ENCODE data around the gene MYO1E. TPM values are rescaled to one million over a fixed set of nuclear protein-coding genes. Genes with fewer than 3 reads are reported as not detected.
"Not testable (repeated sequence)": the region's sequence is repeated elsewhere in the genome, so short reads cannot be mapped to it uniquely, and the experiment has no call there.

Gene MYO1E
- polyA plus RNA-seq, 5 donors = 29.3 to 48.4 (median 40.2) TPM

DNA sequence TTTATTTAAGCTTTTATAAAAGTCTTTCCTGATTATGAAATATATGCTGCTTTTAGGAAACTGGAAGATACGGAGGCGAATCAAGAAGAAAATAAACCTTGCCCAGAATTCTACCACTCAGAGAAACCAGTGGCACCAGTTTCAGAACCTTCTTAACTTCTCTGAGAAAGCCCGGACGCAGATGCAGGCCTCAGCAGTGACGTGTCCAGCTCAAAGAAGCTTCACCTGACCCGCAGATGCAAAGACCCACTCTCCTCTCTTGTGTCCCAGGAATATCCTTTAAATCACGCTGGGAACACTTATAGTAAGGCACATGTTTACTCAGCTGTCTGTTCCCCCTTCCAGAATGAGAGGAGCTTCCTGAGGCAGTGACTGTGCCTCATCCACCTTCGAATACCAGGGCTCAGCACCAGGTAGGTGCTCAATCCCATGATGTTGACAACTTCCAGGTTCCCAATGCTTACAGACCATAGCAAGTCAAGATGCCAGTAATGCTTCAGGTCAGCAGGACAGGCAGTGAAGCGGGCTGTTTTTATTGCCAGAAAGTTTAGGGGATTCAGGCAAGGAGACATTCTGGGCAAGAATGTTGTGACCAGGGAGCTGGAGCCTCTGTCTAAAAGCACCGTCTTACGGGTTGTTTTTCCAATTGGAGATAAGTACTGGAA is 205.9 kb downstream of the MYO1E start:
- DNase-seq = no peak

- no peak for DNase-seq
These were observed 206.5 kb downstream of the MYO1E start for GRCh38 chr15:59166166-59166565.

GRCh38 chr15:59165726-59166125 is 206.9 kb downstream of the MYO1E start:
- no peak for DNase-seq

GRCh38 chr15:59162080-59162479 is 210.6 kb downstream of the MYO1E start:
- DNase-seq = not testable (repeated sequence)

DNA sequence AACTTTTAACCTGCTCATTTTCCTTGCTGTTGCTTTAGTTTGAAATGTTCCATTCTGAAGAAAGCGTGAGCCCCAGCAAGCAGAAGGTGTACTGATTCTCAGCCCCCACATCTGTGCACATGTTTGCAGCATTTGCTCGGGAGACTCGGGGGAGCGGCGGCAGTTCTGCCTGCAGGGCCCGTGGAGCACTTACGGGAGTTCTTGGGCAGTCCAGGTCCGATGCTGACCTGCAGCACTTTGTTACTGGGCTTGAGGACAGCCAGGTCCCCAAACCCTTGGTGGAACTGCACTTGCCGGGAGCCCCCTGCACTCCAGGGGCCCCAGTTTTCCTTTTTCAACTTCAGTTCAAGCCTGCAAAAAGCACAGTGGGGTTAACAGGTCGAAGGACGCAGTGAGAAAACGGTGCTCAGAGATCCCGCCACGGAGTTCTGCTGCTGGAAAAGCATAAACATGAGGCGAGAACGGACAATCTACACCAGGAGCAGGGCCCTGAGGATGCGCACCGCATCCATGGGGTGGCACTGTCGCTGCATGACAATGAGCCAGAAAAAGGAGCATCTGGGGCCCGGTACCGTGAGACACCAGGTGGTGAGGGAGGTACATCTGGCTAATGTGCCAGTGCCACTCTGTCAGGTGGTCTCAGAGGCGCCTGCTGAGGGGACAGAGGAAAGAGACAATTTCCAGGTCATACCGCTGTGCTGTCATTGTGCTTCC is 211.6 kb downstream of the MYO1E start:
- DNase-seq = no peak

GRCh38 chr15:59159210-59159609 is 213.5 kb downstream of the MYO1E start:
- DNase-seq = no peak

GRCh38 chr15:59158701-59159034 is 214.0 kb downstream of the MYO1E start:
- peak; percentile 41 to 51 for DNase-seq

- no peak for DNase-seq
These were observed 214.6 kb downstream of the MYO1E start for GRCh38 chr15:59157840-59158700.

GRCh38 chr15:59157396-59157795 is 215.3 kb downstream of the MYO1E start:
- DNase-seq = no peak

GRCh38 chr15:59155431-59155830 is 217.2 kb downstream of the MYO1E start:
- no peak for DNase-seq

DNA sequence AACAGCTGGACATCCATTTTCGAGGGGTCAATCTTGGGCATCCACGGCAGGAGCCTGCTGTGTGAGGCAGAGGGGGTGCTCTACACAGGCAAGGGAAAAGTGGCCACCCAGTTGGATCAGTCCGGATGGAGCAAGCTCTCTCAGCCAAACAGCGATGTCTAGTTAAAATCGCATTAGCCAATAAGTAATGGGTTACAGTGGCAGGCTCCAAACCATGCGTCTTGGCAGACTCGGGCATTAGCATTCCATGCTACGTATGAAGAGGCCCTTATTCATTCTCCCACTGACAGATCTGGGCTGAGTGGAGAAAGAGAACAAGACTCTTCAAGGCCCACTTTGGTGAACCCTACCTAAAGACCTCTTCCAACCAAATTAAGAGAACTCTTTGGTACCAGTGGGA is 218.4 kb downstream of the MYO1E start:
- no peak for DNase-seq

GRCh38 chr15:59153466-59153865 is 219.2 kb downstream of the MYO1E start:
- DNase-seq = no peak

DNA sequence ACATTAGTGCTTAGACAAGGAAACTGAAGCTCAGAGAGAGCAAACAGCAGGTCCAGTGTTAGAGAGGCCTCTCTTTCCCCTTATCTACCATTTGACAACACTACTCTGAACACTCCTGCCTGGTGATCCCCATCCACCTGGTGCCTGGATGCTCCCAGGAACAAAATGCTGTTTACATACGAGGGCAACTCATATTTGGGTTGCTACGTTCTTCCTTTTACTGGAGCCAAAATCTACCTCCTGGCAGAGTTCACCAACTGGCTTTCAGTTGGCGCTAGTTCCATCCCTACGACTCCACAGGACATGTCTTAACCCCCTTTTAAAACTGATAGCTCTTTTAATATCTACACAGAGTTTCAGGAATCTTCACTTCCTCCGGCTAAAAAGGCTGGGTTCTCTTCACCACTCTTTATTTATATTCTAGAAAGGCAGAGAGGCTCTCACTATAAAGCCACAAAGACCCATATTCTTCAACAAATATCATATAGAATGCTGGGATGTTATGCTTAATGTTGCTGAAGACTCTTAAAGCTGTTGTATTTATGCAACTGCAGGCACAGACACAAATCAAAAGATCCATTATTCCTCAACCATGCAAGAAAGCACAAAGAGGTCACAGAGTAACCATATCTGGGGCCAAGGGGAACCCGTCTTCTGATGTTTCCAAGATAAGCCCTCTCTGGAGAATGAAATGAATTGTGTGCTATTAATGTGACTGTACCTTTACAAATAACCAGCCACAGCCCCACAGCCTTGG is 219.8 kb downstream of the MYO1E start:
- no peak for DNase-seq

DNA sequence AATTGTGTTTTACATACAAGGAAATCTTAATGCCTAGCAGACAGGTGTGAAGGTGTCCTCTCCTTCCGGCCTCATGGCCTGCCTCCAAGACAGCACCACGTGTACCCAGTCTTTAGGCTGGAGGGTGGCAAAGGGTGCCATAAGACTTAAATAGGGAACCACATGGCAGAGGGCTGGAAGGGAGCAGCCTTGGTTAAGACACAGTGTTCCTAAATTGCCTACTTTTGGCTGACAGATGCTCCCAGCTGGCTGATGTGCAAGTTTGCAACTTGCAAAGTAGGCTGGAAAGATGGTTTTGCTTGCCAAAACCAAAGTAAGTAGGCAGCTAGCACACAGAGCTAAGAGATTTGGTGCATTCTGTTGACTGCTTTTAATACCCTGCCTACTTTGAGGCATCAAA is 222.5 kb downstream of the MYO1E start:
- DNase-seq = no peak

GRCh38 chr15:59148153-59148833 is 224.4 kb downstream of the MYO1E start:
- DNase-seq = no peak

GRCh38 chr15:59147666-59148065 is 225.0 kb downstream of the MYO1E start:
- no peak for DNase-seq

GRCh38 chr15:59144594-59144993 is 228.1 kb downstream of the MYO1E start:
- DNase-seq = not testable (repeated sequence)

DNA sequence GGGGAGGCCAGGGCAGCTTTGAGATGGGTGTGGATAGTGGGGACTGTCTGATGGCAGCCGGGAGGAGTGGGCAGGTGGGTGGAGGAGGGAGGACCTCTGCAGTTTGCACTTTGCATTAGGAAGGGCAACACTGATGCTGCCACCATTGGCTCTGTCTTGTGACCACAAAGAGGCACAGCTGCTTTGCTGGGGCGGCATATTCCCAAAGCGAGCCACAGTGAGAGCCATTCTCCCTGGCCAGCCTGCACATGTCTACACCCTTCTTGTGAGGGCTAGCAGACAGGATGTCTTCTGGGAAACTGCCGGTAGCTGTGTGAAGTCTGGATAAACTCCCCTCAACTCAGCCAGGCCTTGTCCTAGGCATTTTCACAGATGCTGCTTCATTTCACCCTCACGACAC is 229.4 kb downstream of the MYO1E start:
- DNase-seq = no peak

- no peak for DNase-seq
These were observed 232.0 kb downstream of the MYO1E start for GRCh38 chr15:59140422-59141226.

- no peak for DNase-seq
These were observed 234.4 kb downstream of the MYO1E start for GRCh38 chr15:59138243-59138642.

DNA sequence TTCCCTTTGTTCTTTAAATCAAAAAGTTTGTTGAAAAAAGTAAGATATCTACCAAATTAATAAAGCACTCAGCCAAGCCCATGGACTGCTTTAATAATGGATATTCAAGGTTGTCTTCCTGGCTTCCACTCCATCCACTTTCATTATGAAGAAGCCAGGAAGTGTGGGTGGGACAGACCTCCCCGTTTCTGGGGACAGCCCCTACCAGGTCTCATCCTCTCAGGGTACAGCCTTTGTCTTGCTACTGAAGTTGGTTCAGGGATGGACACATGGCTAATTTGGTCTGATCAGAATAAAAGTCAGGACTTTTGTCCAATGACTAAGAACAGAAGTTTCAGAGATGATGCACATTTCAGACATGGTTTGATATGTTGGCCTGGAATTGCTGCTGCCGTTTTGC is 235.1 kb downstream of the MYO1E start:
- DNase-seq = no peak

Data from right lung (tissue), 5 donors.